ENCODE measurements around the gene MGAT4C. TPM values are rescaled to one million over a fixed set of nuclear protein-coding genes. Genes with fewer than 3 reads are reported as not detected.
"Not testable (repeated sequence)": the region's sequence is repeated elsewhere in the genome, so short reads cannot be mapped to it uniquely, and the experiment has no call there.

The MGAT4C gene
- total RNA-seq, 4 donors from 2014 or later, result 0.15 to 1.1 (median 0.60) TPM

- ATAC-seq, result no peak
- Histone ChIP-seq H3K9me3 (no peaks in the 10 kb centered on the region), H3K27ac (no peak overlapping the region), H3K4me3 (no peak overlapping the region), H3K36me3 (no peaks in the 10 kb centered on the region), H3K4me1 (no peaks in the 10 kb centered on the region), H3K27me3 (no peaks in the 10 kb centered on the region)
- 100% methylated on average over 1 of the region's 1 CpG; no CpG with 5 or more reads in 1 of the 2 donors for WGBS, 2 donors (ENCODE audit: low coverage in 1 of 2)
- no peak for TF ChIP-seq POLR2AphosphoS5 (IDR thresholded peaks at IDR 0.05)
- no peak for TF ChIP-seq POLR2A (IDR thresholded peaks at IDR 0.05)
These were observed 113.0 kb downstream of the MGAT4C start for GRCh38 chr12:86143162-86143561.

- TF ChIP-seq CTCF (IDR thresholded peaks at IDR 0.05) (no peak), POLR2A (IDR thresholded peaks at IDR 0.05) (no peak), POLR2AphosphoS5 (IDR thresholded peaks at IDR 0.05) (no peak), EP300 (IDR thresholded peaks at IDR 0.05) (no peak)
- H3K4me1 ChIP-seq, result no peaks in the 10 kb centered on the region
- H3K27ac ChIP-seq, result no peak overlapping the region
- H3K9me3 ChIP-seq, result no peaks in the 10 kb centered on the region
- WGBS, 2 donors (ENCODE audit: low coverage in 1 of 2), result 46 to 55% methylated on average over 1 of the region's 1 CpG
- H3K36me3 ChIP-seq, result no peaks in the 10 kb centered on the region
- no peak for ATAC-seq
- H3K27me3 ChIP-seq, result no peaks in the 10 kb centered on the region
- H3K4me3 ChIP-seq, result no peak overlapping the region
These were observed 116.5 kb downstream of the MGAT4C start for GRCh38 chr12:86139671-86140070.

- Histone ChIP-seq H3K27me3 (no peaks in the 10 kb centered on the region), H3K36me3 (no peaks in the 10 kb centered on the region), H3K4me3 (no peak overlapping the region), H3K4me1 (no peaks in the 10 kb centered on the region), H3K27ac (no peak overlapping the region), H3K9me3 (no peaks in the 10 kb centered on the region)
- no peak for TF ChIP-seq POLR2AphosphoS5 (IDR thresholded peaks at IDR 0.05)
- no peak for TF ChIP-seq EP300 (IDR thresholded peaks at IDR 0.05)
- TF ChIP-seq CTCF (IDR thresholded peaks at IDR 0.05), result no peak
- no peak for TF ChIP-seq POLR2A (IDR thresholded peaks at IDR 0.05)
- 52 to 88% methylated on average over 1 to 2 of the region's 2 CpGs for WGBS, 2 donors (ENCODE audit: low coverage in 1 of 2)
- no peak for ATAC-seq
These were observed 117.4 kb downstream of the MGAT4C start for GRCh38 chr12:86138770-86139169.

GRCh38 chr12:86137936-86138335 is 118.3 kb downstream of the MGAT4C start:
- no peaks in the 10 kb centered on the region for H3K36me3 ChIP-seq
- no peak overlapping the region for H3K4me3 ChIP-seq
- no peaks in the 10 kb centered on the region for H3K9me3 ChIP-seq
- ATAC-seq, result no peak
- no peak overlapping the region for H3K27ac ChIP-seq
- no peaks in the 10 kb centered on the region for H3K4me1 ChIP-seq
- no peaks in the 10 kb centered on the region for H3K27me3 ChIP-seq
- 42 to 48% methylated on average over 2 of the region's 2 CpGs for WGBS, 2 donors (ENCODE audit: low coverage in 1 of 2)
- TF ChIP-seq EP300 (IDR thresholded peaks at IDR 0.05), result no peak
- TF ChIP-seq POLR2A (IDR thresholded peaks at IDR 0.05), result no peak
- no peak for TF ChIP-seq CTCF (IDR thresholded peaks at IDR 0.05)

- Histone ChIP-seq H3K36me3 (no peaks in the 10 kb centered on the region), H3K9me3 (no peaks in the 10 kb centered on the region), H3K4me3 (no peak overlapping the region), H3K27me3 (no peaks in the 10 kb centered on the region), H3K4me1 (no peaks in the 10 kb centered on the region), H3K27ac (no peak overlapping the region)
- 24 to 27% methylated on average over 3 of the region's 3 CpGs for WGBS, 2 donors (ENCODE audit: low coverage in 1 of 2)
- ATAC-seq, result no peak
- TF ChIP-seq POLR2AphosphoS5 (IDR thresholded peaks at IDR 0.05) (no peak), POLR2A (IDR thresholded peaks at IDR 0.05) (no peak), CTCF (IDR thresholded peaks at IDR 0.05) (no peak), EP300 (IDR thresholded peaks at IDR 0.05) (no peak)
These were observed 121.6 kb downstream of the MGAT4C start for GRCh38 chr12:86134561-86134960.

GRCh38 chr12:86126900-86127299 is 129.3 kb downstream of the MGAT4C start:
- H3K27me3 ChIP-seq, H3K4me3 ChIP-seq, ATAC-seq, H3K27ac ChIP-seq, H3K36me3 ChIP-seq, H3K9me3 ChIP-seq, H3K4me1 ChIP-seq: not testable (repeated sequence)
- 95 to 100% methylated on average over 1 to 2 of the region's 3 CpGs for WGBS, 2 donors (ENCODE audit: low coverage in 1 of 2)
